A204.1 (cell line): ENCODE measurements around the gene FANCL.
"Not testable (repeated sequence)": the region's sequence is repeated elsewhere in the genome, so short reads cannot be mapped to it uniquely, and the experiment has no call there.

Source experiments
- FAIRE-seq: peaks from 2 replicates; lab custom pipeline; 2012; peaks lifted over from hg19 to GRCh38; lab: Jason Lieb, UNC

The FANCL gene

GRCh38 chr2:58240670-58241545, at the start of gene FANCL:
FANCL (minus strand) TSS chr2:58241325; CDS start chr2:58241313, 12 bp downstream.
- FAIRE-seq = no peak

GRCh38 chr2:58289029-58289428, 47.9 kb upstream of the FANCL start:
- FAIRE-seq = no peak

- no peak for FAIRE-seq
Measured at GRCh38 chr2:58283931-58284330, 42.8 kb upstream of the FANCL start.

GRCh38 chr2:58275144-58275543, 34.0 kb upstream of the FANCL start:
- FAIRE-seq = not testable (repeated sequence)

- no peak for FAIRE-seq
Measured at GRCh38 chr2:58271826-58272225, 30.7 kb upstream of the FANCL start.

GRCh38 chr2:58268685-58269084, 27.6 kb upstream of the FANCL start:
- no peak for FAIRE-seq

GRCh38 chr2:58266211-58266610, 25.1 kb upstream of the FANCL start:
- no peak for FAIRE-seq

- no peak for FAIRE-seq
Measured at GRCh38 chr2:58261209-58261608, 20.1 kb upstream of the FANCL start.

GRCh38 chr2:58258456-58258855, 17.3 kb upstream of the FANCL start:
- FAIRE-seq = not testable (repeated sequence)

- FAIRE-seq = not testable (repeated sequence)
Measured at GRCh38 chr2:58251331-58252201, 10.4 kb upstream of the FANCL start.

GRCh38 chr2:58241546-58241864, 380 bp upstream of the FANCL start:
- FAIRE-seq = no peak

GRCh38 chr2:58239243-58239925, 1.7 kb downstream of the FANCL start:
- no peak for FAIRE-seq

- no peak for FAIRE-seq
Measured at GRCh38 chr2:58237741-58238140, 3.4 kb downstream of the FANCL start.

- no peak for FAIRE-seq
Measured at GRCh38 chr2:58235984-58236383, 5.1 kb downstream of the FANCL start.

GRCh38 chr2:58235170-58235569, 6.0 kb downstream of the FANCL start:
- FAIRE-seq = no peak

GRCh38 chr2:58228299-58228698, 12.8 kb downstream of the FANCL start:
- FAIRE-seq = no peak

- no peak for FAIRE-seq
Measured at GRCh38 chr2:58227171-58227917, 13.8 kb downstream of the FANCL start.

- FAIRE-seq = no peak
Measured at GRCh38 chr2:58221909-58222308, 19.2 kb downstream of the FANCL start.

GRCh38 chr2:58215429-58215828, 25.7 kb downstream of the FANCL start:
- no peak for FAIRE-seq

GRCh38 chr2:58210951-58211568, 30.1 kb downstream of the FANCL start:
- FAIRE-seq = not testable (repeated sequence)

GRCh38 chr2:58207189-58207588, 33.9 kb downstream of the FANCL start:
- no peak for FAIRE-seq

GRCh38 chr2:58206785-58207184, 34.3 kb downstream of the FANCL start:
- no peak for FAIRE-seq
